ENCODE results near the gene P4HA1.
"Not testable (repeated sequence)": the region's sequence is repeated elsewhere in the genome, so short reads cannot be mapped to it uniquely, and the experiment has no call there.

GRCh38 chr10:73021538-73022164 lies 75.0 kb downstream of the P4HA1 start:
- TF ChIP-seq POLR2A (IDR thresholded peaks at IDR 0.05): not testable (repeated sequence)
- TF ChIP-seq, protein P1, sequence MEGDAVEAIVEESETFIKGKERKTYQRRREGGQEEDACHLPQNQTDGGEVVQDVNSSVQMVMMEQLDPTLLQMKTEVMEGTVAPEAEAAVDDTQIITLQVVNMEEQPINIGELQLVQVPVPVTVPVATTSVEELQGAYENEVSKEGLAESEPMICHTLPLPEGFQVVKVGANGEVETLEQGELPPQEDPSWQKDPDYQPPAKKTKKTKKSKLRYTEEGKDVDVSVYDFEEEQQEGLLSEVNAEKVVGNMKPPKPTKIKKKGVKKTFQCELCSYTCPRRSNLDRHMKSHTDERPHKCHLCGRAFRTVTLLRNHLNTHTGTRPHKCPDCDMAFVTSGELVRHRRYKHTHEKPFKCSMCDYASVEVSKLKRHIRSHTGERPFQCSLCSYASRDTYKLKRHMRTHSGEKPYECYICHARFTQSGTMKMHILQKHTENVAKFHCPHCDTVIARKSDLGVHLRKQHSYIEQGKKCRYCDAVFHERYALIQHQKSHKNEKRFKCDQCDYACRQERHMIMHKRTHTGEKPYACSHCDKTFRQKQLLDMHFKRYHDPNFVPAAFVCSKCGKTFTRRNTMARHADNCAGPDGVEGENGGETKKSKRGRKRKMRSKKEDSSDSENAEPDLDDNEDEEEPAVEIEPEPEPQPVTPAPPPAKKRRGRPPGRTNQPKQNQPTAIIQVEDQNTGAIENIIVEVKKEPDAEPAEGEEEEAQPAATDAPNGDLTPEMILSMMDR (IDR thresholded peaks at IDR 0.05): not testable (repeated sequence)
